ENCODE data around the gene MT1HL1. TPM values are rescaled to one million over a fixed set of nuclear protein-coding genes. Genes with fewer than 3 reads are reported as not detected.
A peak's percentile ranks its signal among the peaks of the same experiment; 100 is the strongest.

MT1HL1 gene
- total and polyA plus RNA-seq, 2 of the 8 experiments (the other 6 are each of a cell fraction or from before 2014, with no cell fraction given), result not detected

- TF ChIP-seq RBBP5 (IDR thresholded peaks at IDR 0.05; ENCODE audit: borderline replicate concordance, low read depth, low read length) (no peak), TEAD4 (IDR thresholded peaks at IDR 0.05; ENCODE audit: low read depth, low read length) (peak; percentile 93), USF2 (IDR thresholded peaks at IDR 0.05; ENCODE audit: low read length) (no peak), CTCF (IDR thresholded peaks at IDR 0.05; ENCODE audit: control extremely low read depth in 1 of 3, insufficient read depth in 1 of 3, low read depth in 1 of 3, low read length in 3 of 3) (peak in 2 of 3 experiments; percentile 7 to 37; a peak in 2 of 4 replicates), RAD21 (IDR thresholded peaks at IDR 0.05 in 1 of 2, conservative IDR thresholded peaks at IDR 0.05 in 1 of 2; ENCODE audit: low read depth in 2 of 2, low read length in 2 of 2) (peak; percentile 24 to 37; a peak in 2 of 4 replicates)
These were observed 41.2 kb upstream of the MT1HL1 start (continued) for GRCh38 chr1:237045278-237046016.
